Breast epithelium (tissue), 3 donors: ENCODE measurements around the gene JPT2.

ENCODE experiments used
- POLR2AphosphoS5 ChIP-seq, 3 donors: sonication (generic); formaldehyde crosslinking; IDR thresholded peaks; one replicate each; pipeline ENCODE4 v1.6.1; 2017; ENCODE audit warnings: antibody characterized with exemption in 3 of 3
- TF ChIP-seq, protein P1 (sequence below), 3 donors: fragments of 450-650 bp; IDR thresholded peaks; one replicate each; pipeline ENCODE4 v1.5.1; 2016 to 2017; ENCODE audit warnings: antibody characterized with exemption in 3 of 3, mild to moderate bottlenecking in 3 of 3, moderate library complexity in 3 of 3

DNA sequence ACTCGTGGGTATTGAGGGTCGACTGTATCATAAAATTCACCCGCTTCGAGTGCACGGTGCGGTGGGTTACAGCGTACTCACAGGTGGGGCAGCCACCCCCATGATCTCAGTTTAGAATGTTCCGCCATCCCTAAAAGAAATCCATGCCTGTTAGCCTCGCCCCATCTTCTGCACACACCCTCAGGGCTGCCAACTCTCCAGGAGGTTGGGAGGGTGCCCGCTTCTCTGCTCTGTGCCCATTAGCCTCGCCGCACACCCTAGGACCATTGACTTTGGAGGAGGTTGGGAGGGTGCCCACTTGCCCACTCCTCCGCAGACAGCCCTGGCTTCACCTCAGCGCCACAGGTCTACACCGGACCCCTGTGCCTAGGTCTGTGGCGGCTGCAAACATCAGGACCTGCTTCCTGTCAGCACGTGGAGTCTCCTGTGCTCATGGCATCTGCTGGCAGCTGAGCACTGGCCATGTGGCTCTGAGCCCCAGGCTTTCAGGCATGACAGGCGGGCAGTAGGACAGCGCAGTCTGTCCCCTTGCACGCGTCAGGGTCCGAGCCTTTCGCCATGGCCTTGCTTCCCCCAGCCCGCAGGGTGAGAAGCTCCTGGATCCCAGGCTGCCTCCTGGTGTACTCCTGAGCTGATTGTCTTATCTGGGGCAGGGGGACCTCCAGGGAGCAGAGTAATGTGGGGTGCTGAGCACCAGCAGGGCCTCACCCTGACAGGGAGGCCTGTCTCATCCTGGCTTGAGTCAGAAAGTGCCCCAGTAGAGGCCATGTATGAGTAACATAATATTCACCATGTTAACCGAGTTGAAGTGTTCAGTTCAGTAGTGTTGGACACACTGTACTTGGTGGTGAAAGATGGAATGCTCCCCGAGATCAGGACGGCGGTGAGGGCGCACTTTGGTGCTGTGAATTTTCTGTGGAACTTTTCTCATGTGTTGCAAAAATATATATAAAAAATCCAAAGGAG lies 71.4 kb downstream of the JPT2 start:
- TF ChIP-seq, protein P1, sequence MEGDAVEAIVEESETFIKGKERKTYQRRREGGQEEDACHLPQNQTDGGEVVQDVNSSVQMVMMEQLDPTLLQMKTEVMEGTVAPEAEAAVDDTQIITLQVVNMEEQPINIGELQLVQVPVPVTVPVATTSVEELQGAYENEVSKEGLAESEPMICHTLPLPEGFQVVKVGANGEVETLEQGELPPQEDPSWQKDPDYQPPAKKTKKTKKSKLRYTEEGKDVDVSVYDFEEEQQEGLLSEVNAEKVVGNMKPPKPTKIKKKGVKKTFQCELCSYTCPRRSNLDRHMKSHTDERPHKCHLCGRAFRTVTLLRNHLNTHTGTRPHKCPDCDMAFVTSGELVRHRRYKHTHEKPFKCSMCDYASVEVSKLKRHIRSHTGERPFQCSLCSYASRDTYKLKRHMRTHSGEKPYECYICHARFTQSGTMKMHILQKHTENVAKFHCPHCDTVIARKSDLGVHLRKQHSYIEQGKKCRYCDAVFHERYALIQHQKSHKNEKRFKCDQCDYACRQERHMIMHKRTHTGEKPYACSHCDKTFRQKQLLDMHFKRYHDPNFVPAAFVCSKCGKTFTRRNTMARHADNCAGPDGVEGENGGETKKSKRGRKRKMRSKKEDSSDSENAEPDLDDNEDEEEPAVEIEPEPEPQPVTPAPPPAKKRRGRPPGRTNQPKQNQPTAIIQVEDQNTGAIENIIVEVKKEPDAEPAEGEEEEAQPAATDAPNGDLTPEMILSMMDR (IDR thresholded peaks at IDR 0.05) = no peak
- no peak for TF ChIP-seq POLR2AphosphoS5 (IDR thresholded peaks at IDR 0.05)
